HFFc6 (cell line): Measurements from ENCODE around the gene ZNF514. TPM values are rescaled to one million over a fixed set of nuclear protein-coding genes. Genes with fewer than 3 reads are reported as not detected.

ENCODE experiments used
- total RNA-seq, 6 experiments: library from RNA; stranded (reverse); fragmentation: NEBNext Ultra II Directional; extraction: Animal tissue kit (Norgen Biotek cat#: 25700); gene quantifications; 2 replicates in 1 of 6; 3 replicates in 5 of 6; pipeline ENCODE4 v1.2.3, GENCODE V29; 2021

Gene ZNF514
- total RNA-seq, 6 experiments from 2014 or later, result 6.3 to 8.2 (median 7.1) TPM

Other genes starting within 250 kb of the ZNF514 start
- not detected for gene MAL, start 134.1 kb downstream of the ZNF514 start, total RNA-seq
- 10 to 100 TPM; 39.8 to 46.0 (median 41.3) TPM for gene MRPS5, start 38.0 kb downstream of the ZNF514 start, total RNA-seq
- gene ZNF2, start 6.0 kb upstream of the ZNF514 start, total RNA-seq, result 1 to 10 TPM; 3.8 to 5.0 (median 4.0) TPM
- under 1 TPM; 0.43 to 0.87 (median 0.62) TPM for gene ZNF892, start 47.7 kb upstream of the ZNF514 start, total RNA-seq
- gene PROM2, start 114.6 kb upstream of the ZNF514 start, total RNA-seq, result under 1 TPM in 5 of 6 experiments, not detected in 1; 0.12 to 0.68 (median 0.35) TPM
- gene KCNIP3, start 137.5 kb upstream of the ZNF514 start, total RNA-seq, result 1 to 10 TPM in 2 of 6 experiments, under 1 TPM in 4; 0.56 to 2.4 (median 0.67) TPM
- 10 to 100 TPM; 23.1 to 28.0 (median 26.3) TPM for gene FAHD2A, start 242.9 kb upstream of the ZNF514 start, total RNA-seq